Omental fat pad (tissue), 4 donors: Measurements from ENCODE around the gene RAET1E. TPM values are rescaled to one million over a fixed set of nuclear protein-coding genes. Genes with fewer than 3 reads are reported as not detected.
"Not testable (repeated sequence)": the region's sequence is repeated elsewhere in the genome, so short reads cannot be mapped to it uniquely, and the experiment has no call there.

Experiments used
- ATAC-seq: fragments of 150-250 bp; one replicate; pipeline ENCODE4 v1.9.1; 2016; ENCODE audit warnings: mild to moderate bottlenecking, moderate library complexity; ENCODE audit not compliant: low FRiP score
- DNase-seq: peaks from one replicate; pipeline ENCODE4 v3.0.0-alpha.2; 2019; ENCODE audit warnings: low spot score
- CTCF ChIP-seq, 3 donors: fragments of 450-650 bp; IDR thresholded peaks; one replicate each; pipeline ENCODE4 v1.5.1; 2016 to 2017; ENCODE audit warnings: antibody characterized with exemption in 3 of 3, mild to moderate bottlenecking in 3 of 3, moderate library complexity in 2 of 3
- total RNA-seq, 4 donors: library from RNA; depleted of rRNA; stranded (reverse); fragments of >200 nt; gene quantifications; one replicate each; pipeline ENCODE4 v1.1.0, GENCODE V29; 2016

The RAET1E gene
- total RNA-seq, 4 donors from 2014 or later, result 1.4 to 17.5 (median 2.7) TPM

GRCh38 chr6:149919834-149920225 is 21.9 kb upstream of the RAET1E start:
- no peak for TF ChIP-seq CTCF (IDR thresholded peaks at IDR 0.05)
- ATAC-seq (no peak), DNase-seq (no peak)

GRCh38 chr6:149919126-149919833 is 21.4 kb upstream of the RAET1E start:
- ATAC-seq, DNase-seq: not testable (repeated sequence)

GRCh38 chr6:149918151-149918905 is 20.4 kb upstream of the RAET1E start:
- no peak for DNase-seq
- TF ChIP-seq CTCF (IDR thresholded peaks at IDR 0.05), result no peak
- no peak for ATAC-seq

- ATAC-seq (no peak), DNase-seq (no peak)
- no peak for TF ChIP-seq CTCF (IDR thresholded peaks at IDR 0.05)
Observed at GRCh38 chr6:149917679-149918078, 19.8 kb upstream of the RAET1E start.

- TF ChIP-seq CTCF (IDR thresholded peaks at IDR 0.05), result no peak
- no peak for DNase-seq
- ATAC-seq, result no peak
Observed at GRCh38 chr6:149915970-149916865, 18.3 kb upstream of the RAET1E start.

- ATAC-seq, result no peak
- no peak for TF ChIP-seq CTCF (IDR thresholded peaks at IDR 0.05)
- DNase-seq, result no peak
Observed at GRCh38 chr6:149913540-149914240, 15.8 kb upstream of the RAET1E start.
